Thyroid gland (tissue), 4 donors: Measurements from ENCODE around the gene SHISA5. TPM values are rescaled to one million over a fixed set of nuclear protein-coding genes. Genes with fewer than 3 reads are reported as not detected.
"Not testable (repeated sequence)": the region's sequence is repeated elsewhere in the genome, so short reads cannot be mapped to it uniquely, and the experiment has no call there.

Experiments used
- DNase-seq, 2 donors: peaks; one replicate each; pipeline ENCODE4 v3.0.0-alpha.2; 2019
- H3K27ac ChIP-seq, 3 donors: fragments of 200-600 bp; sonication (generic); 1 replicate in 2 of 3; 2 replicates in 1 of 3; pipeline ENCODE4 v1.5.1; 2016 to 2019; ENCODE audit warnings: mild to moderate bottlenecking in 1 of 3, moderate library complexity in 1 of 3
- H3K27me3 ChIP-seq: fragments of 200-600 bp; sonication (generic); one replicate; pipeline ENCODE4 v1.5.1; 2019
- H3K36me3 ChIP-seq, 2 donors: fragments of 200-600 bp; sonication (generic); one replicate each; pipeline ENCODE4 v1.5.1; 2016 to 2019
- H3K4me1 ChIP-seq, 2 donors: fragments of 200-600 bp; sonication (generic); one replicate each; pipeline ENCODE4 v1.5.1; 2017 to 2019
- H3K4me3 ChIP-seq, 3 donors: fragments of 200-600 bp; sonication (generic); replicated peaks in 1 of 3; 1 replicate in 2 of 3; 2 replicates in 1 of 3; pipeline ENCODE4 v1.5.1; 2016; ENCODE audit warnings: mild to moderate bottlenecking in 1 of 3
- H3K9me3 ChIP-seq: fragments of 200-600 bp; sonication (generic); one replicate; pipeline ENCODE4 v1.5.1; 2017
- CTCF ChIP-seq, 6 experiments: fragments of 200-600 bp in 3 of 6; fragments of 450-650 bp in 3 of 6; sonication (generic) in 3 of 6; IDR thresholded peaks; one replicate each; pipeline ENCODE4 v1.5.1; 2016 to 2019; ENCODE audit warnings: antibody characterized with exemption in 6 of 6, mild to moderate bottlenecking in 2 of 6, inconsistent platforms in 1 of 6, moderate library complexity in 1 of 6
- POLR2A ChIP-seq, 2 donors: fragments of 450-650 bp; IDR thresholded peaks; one replicate each; pipeline ENCODE4 v1.6.1; 2017; ENCODE audit warnings: antibody characterized with exemption in 2 of 2, mild to moderate bottlenecking in 2 of 2, moderate library complexity in 1 of 2
- WGBS, 2 donors: methylation state at CpG; one replicate each; pipeline ENCODE4 v1.1.5; 2017; 5-methylcytosine and 5-hydroxymethylcytosine counted together
- intact Hi-C: fragments of 100-400 bp; cut with DNase I; formaldehyde crosslinking; loops from one replicate; pipeline ENCODE4 v1.15.1; 2023
- total RNA-seq, 4 donors: library from RNA; depleted of rRNA; stranded (reverse); fragments of >200 nt; gene quantifications; one replicate each; pipeline ENCODE4 v1.2.3, GENCODE V29; 2016

Gene SHISA5
- total RNA-seq, 4 donors from 2014 or later: 100.0 to 120 (median 109) TPM

- Histone ChIP-seq H3K36me3 (peaks cover 2 to 7% of the 10 kb centered on the region in 2 donors), H3K4me3 (no peak overlapping the region), H3K9me3 (no peaks in the 10 kb centered on the region), H3K27me3 (no peaks in the 10 kb centered on the region), H3K4me1 (peaks cover 16 to 38% of the 10 kb centered on the region in 2 donors), H3K27ac (no peak overlapping the region)
- 90 to 93% methylated on average over 7 of the region's 7 CpGs for WGBS, 2 donors
- intact Hi-C loops: loop anchor here (5.0 kb wide), 1 partner anchor 34 kb away; a partner anchor contains a TSS
- no peak for TF ChIP-seq CTCF (IDR thresholded peaks at IDR 0.05)
- no peak for TF ChIP-seq POLR2A (IDR thresholded peaks at IDR 0.05)
- DNase-seq: no peak
Measured at GRCh38 chr3:48501196-48501595, 2.8 kb downstream of the SHISA5 start.

- H3K4me1 ChIP-seq: peaks cover 16 to 38% of the 10 kb centered on the region in 2 donors
- no peak overlapping the region for H3K27ac ChIP-seq
- H3K27me3 ChIP-seq: no peaks in the 10 kb centered on the region
- H3K36me3 ChIP-seq: peaks cover 7 to 8% of the 10 kb centered on the region in 2 donors
- 100% methylated on average over 1 to 3 of the region's 5 CpGs for WGBS, 2 donors
- TF ChIP-seq POLR2A (IDR thresholded peaks at IDR 0.05) (no peak), CTCF (IDR thresholded peaks at IDR 0.05) (no peak)
- intact Hi-C loops: loop anchor here (5.0 kb wide), 1 partner anchor 33 kb away; a partner anchor contains a TSS
- no peak overlapping the region for H3K4me3 ChIP-seq
- no peak for DNase-seq
- no peaks in the 10 kb centered on the region for H3K9me3 ChIP-seq
Measured at GRCh38 chr3:48500656-48501055, 3.3 kb downstream of the SHISA5 start.

GRCh38 chr3:48493203-48493501 lies 10.8 kb downstream of the SHISA5 start:
- intact Hi-C loops: no loop called here
- no peak for TF ChIP-seq POLR2A (IDR thresholded peaks at IDR 0.05)
- no peak for TF ChIP-seq CTCF (IDR thresholded peaks at IDR 0.05)
- H3K9me3 ChIP-seq: no peaks in the 10 kb centered on the region
- DNase-seq: no peak
- no peak overlapping the region for H3K27ac ChIP-seq
- H3K36me3 ChIP-seq: peaks cover 9 to 12% of the 10 kb centered on the region in 2 donors
- no peaks in the 10 kb centered on the region for H3K4me1 ChIP-seq
- no peak overlapping the region for H3K4me3 ChIP-seq
- 88 to 96% methylated on average over 3 of the region's 3 CpGs for WGBS, 2 donors
- no peaks in the 10 kb centered on the region for H3K27me3 ChIP-seq

GRCh38 chr3:48492461-48493202 lies 11.3 kb downstream of the SHISA5 start:
- Histone ChIP-seq H3K4me1 (no peaks in the 10 kb centered on the region), H3K36me3 (peaks cover 7 to 9% of the 10 kb centered on the region in 2 donors), H3K4me3 (no peak overlapping the region), H3K9me3 (no peaks in the 10 kb centered on the region), H3K27ac (no peak overlapping the region), H3K27me3 (no peaks in the 10 kb centered on the region)
- intact Hi-C loops: no loop called here
- DNase-seq: no peak
- no peak for TF ChIP-seq POLR2A (IDR thresholded peaks at IDR 0.05)
- no peak for TF ChIP-seq CTCF (IDR thresholded peaks at IDR 0.05)
- WGBS, 2 donors: 87 to 89% methylated on average over 7 of the region's 7 CpGs

GRCh38 chr3:48486952-48487351 lies 17.0 kb downstream of the SHISA5 start:
- H3K9me3 ChIP-seq: no peaks in the 10 kb centered on the region
- no peaks in the 10 kb centered on the region for H3K27me3 ChIP-seq
- H3K4me3 ChIP-seq: no peak overlapping the region
- no peak for TF ChIP-seq POLR2A (IDR thresholded peaks at IDR 0.05)
- no peak for TF ChIP-seq CTCF (IDR thresholded peaks at IDR 0.05)
- no peaks in the 10 kb centered on the region for H3K4me1 ChIP-seq
- intact Hi-C loops: no loop called here
- H3K36me3 ChIP-seq: no peaks in the 10 kb centered on the region
- DNase-seq: no peak
- H3K27ac ChIP-seq: no peak overlapping the region
- 96 to 97% methylated on average over 5 of the region's 5 CpGs for WGBS, 2 donors

- intact Hi-C loops, H3K36me3 ChIP-seq, H3K9me3 ChIP-seq, H3K27ac ChIP-seq, DNase-seq, H3K4me1 ChIP-seq, H3K4me3 ChIP-seq, H3K27me3 ChIP-seq: not testable (repeated sequence)
- 82 to 89% methylated on average over 6 of the region's 6 CpGs for WGBS, 2 donors
Measured at GRCh38 chr3:48482822-48483221, 21.2 kb downstream of the SHISA5 start.

GRCh38 chr3:48480891-48481290 lies 23.1 kb downstream of the SHISA5 start:
- H3K27ac ChIP-seq, intact Hi-C loops: not testable (repeated sequence)
- WGBS, 2 donors: 97% methylated on average over 11 of the region's 11 CpGs

More at GRCh38 chr3:48480891-48481290, 23.1 kb downstream of the SHISA5 start:
- not testable (repeated sequence) for H3K27me3 ChIP-seq, H3K36me3 ChIP-seq, DNase-seq, H3K4me3 ChIP-seq, H3K4me1 ChIP-seq, H3K9me3 ChIP-seq
